ENCODE results near the gene OLA1. TPM values are rescaled to one million over a fixed set of nuclear protein-coding genes. Genes with fewer than 3 reads are reported as not detected.

Gene OLA1
- total and polyA plus RNA-seq, 2 of the 13 experiments (the other 11 are each of a cell fraction or from before 2014, with no cell fraction given): 153 to 241 TPM

DNA sequence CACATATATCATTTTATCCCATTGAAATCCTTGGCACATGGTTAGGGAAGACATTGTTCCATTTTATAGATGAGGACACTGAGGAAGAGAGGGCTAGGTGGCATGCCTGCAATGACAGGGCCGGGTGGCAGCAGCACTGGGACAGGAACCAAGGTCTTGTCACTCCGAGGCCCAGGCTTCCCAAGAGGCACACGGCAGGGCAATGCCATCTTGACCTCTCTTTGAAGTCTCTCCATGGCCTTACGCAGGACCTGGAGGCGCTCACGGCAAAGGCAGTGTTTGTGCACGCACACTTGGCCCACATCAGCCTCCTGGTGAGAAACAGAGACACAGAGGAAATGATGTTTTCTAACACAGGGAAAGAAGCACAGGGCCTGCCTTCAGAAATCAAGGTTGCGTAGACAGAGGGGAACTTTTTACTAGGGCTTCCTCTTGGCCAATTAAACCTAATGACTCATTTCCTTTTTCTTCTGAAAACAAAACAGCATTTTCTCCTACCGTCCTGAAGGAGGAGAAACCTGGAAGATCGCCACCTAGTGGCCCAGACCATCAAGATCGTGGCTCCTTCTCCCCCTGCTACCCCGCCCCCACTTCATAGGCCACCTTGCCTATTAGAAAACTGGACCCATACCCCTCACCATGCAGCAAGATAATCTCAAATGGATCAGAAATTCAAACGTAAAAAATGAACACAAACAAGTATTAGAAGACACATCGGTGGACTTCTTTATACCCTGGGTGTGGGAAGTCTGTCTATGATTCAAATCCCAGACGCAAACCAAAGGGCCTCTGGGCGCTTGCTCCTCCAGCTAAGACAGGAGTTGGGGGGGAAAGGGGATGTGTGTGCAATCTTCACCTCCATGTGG is 208.5 kb downstream of the OLA1 start (continued):
- TF ChIP-seq, protein P1, sequence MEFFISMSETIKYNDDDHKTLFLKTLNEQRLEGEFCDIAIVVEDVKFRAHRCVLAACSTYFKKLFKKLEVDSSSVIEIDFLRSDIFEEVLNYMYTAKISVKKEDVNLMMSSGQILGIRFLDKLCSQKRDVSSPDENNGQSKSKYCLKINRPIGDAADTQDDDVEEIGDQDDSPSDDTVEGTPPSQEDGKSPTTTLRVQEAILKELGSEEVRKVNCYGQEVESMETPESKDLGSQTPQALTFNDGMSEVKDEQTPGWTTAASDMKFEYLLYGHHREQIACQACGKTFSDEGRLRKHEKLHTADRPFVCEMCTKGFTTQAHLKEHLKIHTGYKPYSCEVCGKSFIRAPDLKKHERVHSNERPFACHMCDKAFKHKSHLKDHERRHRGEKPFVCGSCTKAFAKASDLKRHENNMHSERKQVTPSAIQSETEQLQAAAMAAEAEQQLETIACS (CRISPR knock-in tag; IDR thresholded peaks at IDR 0.05): no peak
- TF ChIP-seq PBX2 (CRISPR knock-in tag; IDR thresholded peaks at IDR 0.05) (no peak), FOXO1 (CRISPR knock-in tag; IDR thresholded peaks at IDR 0.05) (peak; percentile 38; the same call in 1 of the 2 replicates), ZNF567 (CRISPR knock-in tag; IDR thresholded peaks at IDR 0.05; ENCODE audit: borderline replicate concordance) (no peak), NFRKB (IDR thresholded peaks at IDR 0.05) (no peak), ZHX2 (IDR thresholded peaks at IDR 0.05; ENCODE audit: low read depth) (no peak), ZHX2 (CRISPR knock-in tag; IDR thresholded peaks at IDR 0.05; ENCODE audit: borderline replicate concordance) (no peak), ZNF292 (CRISPR knock-in tag; IDR thresholded peaks at IDR 0.05; ENCODE audit: borderline replicate concordance, low read depth) (peak; percentile 88), GTF3A (CRISPR knock-in tag; conservative IDR thresholded peaks at IDR 0.05) (no peak), NBN (conservative IDR thresholded peaks at IDR 0.05) (no peak), ZNF850 (CRISPR knock-in tag; conservative IDR thresholded peaks at IDR 0.05) (no peak)
- TF ChIP-seq, protein P2, sequence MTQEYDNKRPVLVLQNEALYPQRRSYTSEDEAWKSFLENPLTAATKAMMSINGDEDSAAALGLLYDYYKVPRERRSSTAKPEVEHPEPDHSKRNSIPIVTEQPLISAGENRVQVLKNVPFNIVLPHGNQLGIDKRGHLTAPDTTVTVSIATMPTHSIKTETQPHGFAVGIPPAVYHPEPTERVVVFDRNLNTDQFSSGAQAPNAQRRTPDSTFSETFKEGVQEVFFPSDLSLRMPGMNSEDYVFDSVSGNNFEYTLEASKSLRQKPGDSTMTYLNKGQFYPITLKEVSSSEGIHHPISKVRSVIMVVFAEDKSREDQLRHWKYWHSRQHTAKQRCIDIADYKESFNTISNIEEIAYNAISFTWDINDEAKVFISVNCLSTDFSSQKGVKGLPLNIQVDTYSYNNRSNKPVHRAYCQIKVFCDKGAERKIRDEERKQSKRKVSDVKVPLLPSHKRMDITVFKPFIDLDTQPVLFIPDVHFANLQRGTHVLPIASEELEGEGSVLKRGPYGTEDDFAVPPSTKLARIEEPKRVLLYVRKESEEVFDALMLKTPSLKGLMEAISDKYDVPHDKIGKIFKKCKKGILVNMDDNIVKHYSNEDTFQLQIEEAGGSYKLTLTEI (CRISPR knock-in tag; conservative IDR thresholded peaks at IDR 0.05): no peak
- TF ChIP-seq, protein P3, sequence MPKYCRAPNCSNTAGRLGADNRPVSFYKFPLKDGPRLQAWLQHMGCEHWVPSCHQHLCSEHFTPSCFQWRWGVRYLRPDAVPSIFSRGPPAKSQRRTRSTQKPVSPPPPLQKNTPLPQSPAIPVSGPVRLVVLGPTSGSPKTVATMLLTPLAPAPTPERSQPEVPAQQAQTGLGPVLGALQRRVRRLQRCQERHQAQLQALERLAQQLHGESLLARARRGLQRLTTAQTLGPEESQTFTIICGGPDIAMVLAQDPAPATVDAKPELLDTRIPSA (CRISPR knock-in tag; IDR thresholded peaks at IDR 0.05; ENCODE audit: borderline replicate concordance): no peak
- TF ChIP-seq, protein P4, sequence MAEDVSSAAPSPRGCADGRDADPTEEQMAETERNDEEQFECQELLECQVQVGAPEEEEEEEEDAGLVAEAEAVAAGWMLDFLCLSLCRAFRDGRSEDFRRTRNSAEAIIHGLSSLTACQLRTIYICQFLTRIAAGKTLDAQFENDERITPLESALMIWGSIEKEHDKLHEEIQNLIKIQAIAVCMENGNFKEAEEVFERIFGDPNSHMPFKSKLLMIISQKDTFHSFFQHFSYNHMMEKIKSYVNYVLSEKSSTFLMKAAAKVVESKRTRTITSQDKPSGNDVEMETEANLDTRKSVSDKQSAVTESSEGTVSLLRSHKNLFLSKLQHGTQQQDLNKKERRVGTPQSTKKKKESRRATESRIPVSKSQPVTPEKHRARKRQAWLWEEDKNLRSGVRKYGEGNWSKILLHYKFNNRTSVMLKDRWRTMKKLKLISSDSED (CRISPR knock-in tag; IDR thresholded peaks at IDR 0.05): no peak

Data from HepG2 (cell line).